T-cell (primary cell): Measurements from ENCODE around the gene PTPRD. TPM values are rescaled to one million over a fixed set of nuclear protein-coding genes. Genes with fewer than 3 reads are reported as not detected.

Source experiments
- ATAC-seq, 4 experiments: fragments of 200-7000 bp in 3 of 4; fragments of 150-1000 bp in 1 of 4; cut with Tn5 transposase; replicated peaks in 1 of 4; 1 replicate in 3 of 4; 2 replicates in 1 of 4; pipeline ENCODE4 v1.10.0; 2021; ENCODE audit warnings: moderate library complexity in 3 of 4, mild to moderate bottlenecking in 2 of 4, moderate number of reproducible peaks in 1 of 4
- CTCF ChIA-PET, 2 donors: fragments of 300-600 bp; sonication (Branson Sonifier 250); formaldehyde crosslinking; loops; one replicate each; lab custom pipeline; 2022; ENCODE audit warnings: antibody characterized with exemption in 2 of 2; lab: Charles Lee
- POLR2A ChIA-PET, 2 donors: fragments of 300-600 bp; sonication (Branson Sonifier 250); formaldehyde crosslinking; loops; one replicate each; lab custom pipeline; 2022; ENCODE audit warnings: antibody characterized with exemption in 2 of 2; lab: Charles Lee
- DNase-seq, 35 experiments: peaks; one replicate each; pipeline versions ENCODE4 v3.0.0 to v3.0.0-alpha.2; 2013 to 2023
- H3K27ac ChIP-seq: one replicate; pipeline ENCODE4 v1.5.1; 2013; ENCODE audit warnings: low read length
- H3K27me3 ChIP-seq, 2 experiments: replicated peaks in 1 of 2; 1 replicate in 1 of 2; 2 replicates in 1 of 2; pipeline versions ENCODE4 v1.6.1 to v1.7.0; 2013; ENCODE audit warnings: low read length in 1 of 2, mixed read lengths in 1 of 2; ENCODE audit not compliant: control insufficient read depth in 2 of 2, insufficient read depth in 2 of 2; ENCODE audit errors: extremely low read depth in 1 of 2
- H3K36me3 ChIP-seq, 2 donors: 1 replicate in 1 of 2; 2 replicates in 1 of 2; pipeline versions ENCODE4 v1.6.1 to v1.7.0; 2013; ENCODE audit warnings: low read length in 1 of 2; ENCODE audit not compliant: control insufficient read depth in 2 of 2, insufficient read depth in 1 of 2; ENCODE audit errors: extremely low read depth in 1 of 2
- H3K4me1 ChIP-seq, 2 experiments: 1 replicate in 1 of 2; 2 replicates in 1 of 2; pipeline versions ENCODE4 v1.6.1 to v1.7.0; 2013; ENCODE audit warnings: low read length in 2 of 2, mixed read lengths in 1 of 2; ENCODE audit not compliant: insufficient read depth in 2 of 2, control insufficient read depth in 1 of 2; ENCODE audit errors: extremely low read depth in 1 of 2
- H3K4me3 ChIP-seq, 2 donors: 1 replicate in 1 of 2; 2 replicates in 1 of 2; pipeline versions ENCODE4 v1.5.1 to v1.7.0; 2013; ENCODE audit warnings: mild to moderate bottlenecking in 2 of 2, low read length in 1 of 2, moderate library complexity in 1 of 2; ENCODE audit not compliant: control insufficient read depth in 1 of 2; ENCODE audit errors: extremely low read depth in 1 of 2
- H3K9me3 ChIP-seq: 2 replicates; pipeline ENCODE4 v1.7.0; 2013
- H3K27ac Mint-ChIP-seq, 2 donors: one replicate each; pipeline ENCODE4 v1.8.0; 2020 to 2021; ENCODE audit warnings: mild to moderate bottlenecking in 2 of 2, mixed read lengths in 2 of 2
- H3K27me3 Mint-ChIP-seq, 2 donors: one replicate each; pipeline ENCODE4 v1.8.0; 2021 to 2022; ENCODE audit warnings: mixed read lengths in 2 of 2
- H3K36me3 Mint-ChIP-seq: one replicate; pipeline ENCODE4 v1.8.0; 2021; ENCODE audit warnings: mixed read lengths
- H3K4me1 Mint-ChIP-seq, 3 donors: one replicate each; pipeline ENCODE4 v1.8.0; 2020 to 2022; ENCODE audit warnings: mixed read lengths in 3 of 3, mild to moderate bottlenecking in 1 of 3
- H3K4me3 Mint-ChIP-seq, 3 donors: one replicate each; pipeline ENCODE4 v1.8.0; 2020 to 2022; ENCODE audit warnings: mild to moderate bottlenecking in 3 of 3, mixed read lengths in 3 of 3, moderate library complexity in 3 of 3
- H3K9me3 Mint-ChIP-seq, 3 donors: one replicate each; pipeline ENCODE4 v1.8.0; 2020 to 2022; ENCODE audit warnings: mixed read lengths in 3 of 3
- WGBS: methylation state at CpG from one replicate; pipeline ENCODE4 v1.1.5; 2013; ENCODE audit warnings: missing lambda C conversion rate; ENCODE audit not compliant: insufficient coverage; 5-methylcytosine and 5-hydroxymethylcytosine counted together
- total RNA-seq, 35 experiments: library from RNA in 6 of 35; stranded (reverse) in 6 of 35; fragments of 120-200 nt in 1 of 35; gene quantifications; one replicate each; pipeline versions ENCODE4 v1.2.1 to v1.2.4 and lab custom pipeline; 2013 to 2026

PTPRD gene
- total RNA-seq, 5 donors from 2014 or later (not counting 1 experiment from before 2014, with no cell fraction given): 0.13 to 0.61 (median 0.38) TPM; not detected in 2

- H3K27me3 ChIP-seq: no peaks in the 10 kb centered on the region
- Mint-ChIP-seq H3K4me3 (no peak overlapping the region), H3K9me3 (peaks cover 13 to 40% (median 22%) of the 10 kb centered on the region in 3 donors), H3K27ac (no peak overlapping the region), H3K36me3 (no peaks in the 10 kb centered on the region), H3K4me1 (no peaks in the 10 kb centered on the region), H3K27me3 (no peaks in the 10 kb centered on the region)
- no peak overlapping the region for H3K4me3 ChIP-seq
- ATAC-seq (no peak), DNase-seq (no peak)
- H3K4me1 ChIP-seq: no peaks in the 10 kb centered on the region
- H3K9me3 ChIP-seq: no peaks in the 10 kb centered on the region
- no peak overlapping the region for H3K27ac ChIP-seq
- WGBS: no CpG with 5 or more reads among the region's 6 CpGs
- no peaks in the 10 kb centered on the region for H3K36me3 ChIP-seq
- ChIA-PET CTCF (no interaction called here), POLR2A (no interaction called here)
Measured at GRCh38 chr9:10586407-10586806, 26.4 kb downstream of the PTPRD start.

- Histone ChIP-seq H3K4me1 (no peaks in the 10 kb centered on the region), H3K4me3 (no peak overlapping the region), H3K36me3 (no peaks in the 10 kb centered on the region), H3K9me3 (no peaks in the 10 kb centered on the region), H3K27me3 (no peaks in the 10 kb centered on the region), H3K27ac (no peak overlapping the region)
- Mint-ChIP-seq H3K36me3 (no peaks in the 10 kb centered on the region), H3K9me3 (peaks cover 11 to 31% (median 13%) of the 10 kb centered on the region in 3 donors), H3K27ac (no peak overlapping the region), H3K4me1 (no peaks in the 10 kb centered on the region), H3K27me3 (no peaks in the 10 kb centered on the region), H3K4me3 (no peak overlapping the region)
- DNase-seq: no peak
- ChIA-PET CTCF (no interaction called here), POLR2A (no interaction called here)
- WGBS: 81% methylated on average over 4 of the region's 5 CpGs
- no peak for ATAC-seq
Measured at GRCh38 chr9:10571699-10572098, 41.1 kb downstream of the PTPRD start.

GRCh38 chr9:10566848-10567247 is 46.0 kb downstream of the PTPRD start:
- CTCF ChIA-PET: no interaction called here
- Histone ChIP-seq H3K4me3 (no peak overlapping the region), H3K27ac (no peak overlapping the region), H3K36me3 (no peaks in the 10 kb centered on the region), H3K27me3 (no peaks in the 10 kb centered on the region), H3K9me3 (no peaks in the 10 kb centered on the region), H3K4me1 (no peaks in the 10 kb centered on the region)
- no peaks in the 10 kb centered on the region for H3K36me3 Mint-ChIP-seq
- no CpG with 5 or more reads among the region's 1 CpG for WGBS
- no peak overlapping the region for H3K27ac Mint-ChIP-seq
- H3K4me3 Mint-ChIP-seq: no peak overlapping the region
- no peaks in the 10 kb centered on the region for H3K4me1 Mint-ChIP-seq
- DNase-seq: no peak
- no peaks in the 10 kb centered on the region for H3K27me3 Mint-ChIP-seq
- POLR2A ChIA-PET: no interaction called here
- H3K9me3 Mint-ChIP-seq: peaks cover 8 to 19% (median 13%) of the 10 kb centered on the region in 3 donors
- ATAC-seq: no peak

GRCh38 chr9:10562581-10563343 is 50.0 kb downstream of the PTPRD start:
- Histone ChIP-seq H3K9me3 (no peaks in the 10 kb centered on the region), H3K27me3 (no peaks in the 10 kb centered on the region), H3K36me3 (no peaks in the 10 kb centered on the region), H3K4me3 (no peak overlapping the region), H3K27ac (no peak overlapping the region), H3K4me1 (no peaks in the 10 kb centered on the region)
- Mint-ChIP-seq H3K27me3 (no peaks in the 10 kb centered on the region), H3K9me3 (peaks cover 11 to 25% (median 11%) of the 10 kb centered on the region in 3 donors), H3K4me1 (no peaks in the 10 kb centered on the region), H3K4me3 (no peak overlapping the region), H3K27ac (no peak overlapping the region), H3K36me3 (no peaks in the 10 kb centered on the region)
- DNase-seq (no peak), ATAC-seq (no peak)
- no CpG with 5 or more reads among the region's 1 CpG for WGBS
- ChIA-PET POLR2A (no interaction called here), CTCF (no interaction called here)

- Mint-ChIP-seq H3K4me1 (no peaks in the 10 kb centered on the region), H3K4me3 (no peak overlapping the region), H3K27ac (no peak overlapping the region), H3K36me3 (no peaks in the 10 kb centered on the region), H3K9me3 (peaks cover 15 to 20% (median 16%) of the 10 kb centered on the region in 3 donors), H3K27me3 (no peaks in the 10 kb centered on the region)
- no CpG with 5 or more reads among the region's 1 CpG for WGBS
- Histone ChIP-seq H3K27me3 (no peaks in the 10 kb centered on the region), H3K27ac (no peak overlapping the region), H3K9me3 (no peaks in the 10 kb centered on the region), H3K4me1 (no peaks in the 10 kb centered on the region), H3K4me3 (no peak overlapping the region), H3K36me3 (no peaks in the 10 kb centered on the region)
- no peak for ATAC-seq
- DNase-seq: no peak
- ChIA-PET CTCF (no interaction called here), POLR2A (no interaction called here)
Measured at GRCh38 chr9:10548348-10548747, 64.5 kb downstream of the PTPRD start.

GRCh38 chr9:10538073-10538472 is 74.7 kb downstream of the PTPRD start:
- ATAC-seq (no peak), DNase-seq (no peak)
- Mint-ChIP-seq H3K27me3 (no peaks in the 10 kb centered on the region), H3K27ac (no peak overlapping the region), H3K9me3 (peaks cover 0 to 21% (median 12%) of the 10 kb centered on the region in 3 donors), H3K4me3 (no peak overlapping the region), H3K36me3 (no peaks in the 10 kb centered on the region), H3K4me1 (no peaks in the 10 kb centered on the region)
- no peaks in the 10 kb centered on the region for H3K27me3 ChIP-seq
- no CpG with 5 or more reads among the region's 2 CpGs for WGBS
- H3K4me3 ChIP-seq: no peak overlapping the region
- no peaks in the 10 kb centered on the region for H3K9me3 ChIP-seq
- no peaks in the 10 kb centered on the region for H3K36me3 ChIP-seq
- H3K27ac ChIP-seq: no peak overlapping the region
- ChIA-PET POLR2A (no interaction called here), CTCF (no interaction called here)
- no peaks in the 10 kb centered on the region for H3K4me1 ChIP-seq
